Glutamatergic neuron (in vitro differentiated cells): ENCODE results near the gene GRB14. TPM values are rescaled to one million over a fixed set of nuclear protein-coding genes. Genes with fewer than 3 reads are reported as not detected.
A peak's percentile ranks its signal among the peaks of the same experiment; 100 is the strongest.

ENCODE experiments used
- DNase-seq: peaks from one replicate; pipeline ENCODE4 v3.0.0; 2022
- H3K27ac Mint-ChIP-seq: one replicate; pipeline ENCODE4 v1.8.0; 2020; ENCODE audit warnings: mild to moderate bottlenecking, mixed read lengths, inconsistent platforms; ENCODE audit not compliant: unreplicated experiment
- H3K27me3 Mint-ChIP-seq: one replicate; pipeline ENCODE4 v1.8.0; 2020; ENCODE audit warnings: mild to moderate bottlenecking, moderate library complexity, mixed read lengths, inconsistent platforms; ENCODE audit not compliant: unreplicated experiment
- H3K36me3 Mint-ChIP-seq: one replicate; pipeline ENCODE4 v1.8.0; 2020; ENCODE audit warnings: mild to moderate bottlenecking, mixed read lengths, inconsistent platforms; ENCODE audit not compliant: unreplicated experiment
- H3K4me1 Mint-ChIP-seq: one replicate; pipeline ENCODE4 v1.8.0; 2020; ENCODE audit warnings: mild to moderate bottlenecking, low read depth, mixed read lengths, inconsistent platforms; ENCODE audit not compliant: unreplicated experiment
- H3K4me3 Mint-ChIP-seq: one replicate; pipeline ENCODE4 v1.8.0; 2020; ENCODE audit warnings: mild to moderate bottlenecking, mixed read lengths, inconsistent platforms; ENCODE audit not compliant: unreplicated experiment
- H3K9me3 Mint-ChIP-seq: one replicate; pipeline ENCODE4 v1.8.0; 2020; ENCODE audit warnings: mild to moderate bottlenecking, moderate library complexity, mixed read lengths, inconsistent platforms; ENCODE audit not compliant: unreplicated experiment
- CTCF ChIP-seq: fragments of 200-600 bp; sonication (generic); IDR thresholded peaks from one replicate; pipeline ENCODE4 v1.5.0; 2021; ENCODE audit not compliant: partially characterized antibody, unreplicated experiment
- total RNA-seq: library from RNA; stranded (reverse); fragmentation: NEBNext Ultra II Directional; extraction: Animal tissue kit (Norgen Biotek cat#: 25700); gene quantifications from one replicate; pipeline ENCODE4 v1.2.1, GENCODE V29; 2021; ENCODE audit not compliant: unreplicated experiment

Gene GRB14
- total RNA-seq, 1 donor from 2014 or later: 0.83 TPM

GRCh38 chr2:164538240-164538866 is 82.9 kb downstream of the GRB14 start:
- Mint-ChIP-seq H3K4me3 (no peak overlapping the region), H3K36me3 (no peaks in the 10 kb centered on the region), H3K27ac (no peak overlapping the region), H3K4me1 (no peaks in the 10 kb centered on the region), H3K9me3 (no peaks in the 10 kb centered on the region), H3K27me3 (no peaks in the 10 kb centered on the region)
- DNase-seq: no peak
- TF ChIP-seq CTCF: peak; percentile 43

- no peak overlapping the region for H3K4me3 Mint-ChIP-seq
- H3K27ac Mint-ChIP-seq: no peak overlapping the region
- no peak for TF ChIP-seq CTCF
- H3K36me3 Mint-ChIP-seq: no peaks in the 10 kb centered on the region
- DNase-seq: no peak
- no peaks in the 10 kb centered on the region for H3K4me1 Mint-ChIP-seq
- no peaks in the 10 kb centered on the region for H3K9me3 Mint-ChIP-seq
- no peaks in the 10 kb centered on the region for H3K27me3 Mint-ChIP-seq
Observed at GRCh38 chr2:164535280-164536025, 85.8 kb downstream of the GRB14 start.

GRCh38 chr2:164530464-164530863 is 90.8 kb downstream of the GRB14 start:
- no peak for TF ChIP-seq CTCF
- no peaks in the 10 kb centered on the region for H3K4me1 Mint-ChIP-seq
- H3K27ac Mint-ChIP-seq: no peak overlapping the region
- no peaks in the 10 kb centered on the region for H3K27me3 Mint-ChIP-seq
- H3K4me3 Mint-ChIP-seq: no peak overlapping the region
- DNase-seq: no peak
- no peaks in the 10 kb centered on the region for H3K9me3 Mint-ChIP-seq
- no peaks in the 10 kb centered on the region for H3K36me3 Mint-ChIP-seq

- Mint-ChIP-seq H3K9me3 (peaks cover 1% of the 10 kb centered on the region), H3K4me3 (no peak overlapping the region), H3K27ac (no peak overlapping the region), H3K4me1 (no peaks in the 10 kb centered on the region), H3K27me3 (no peaks in the 10 kb centered on the region), H3K36me3 (peaks cover 6% of the 10 kb centered on the region)
- TF ChIP-seq CTCF: no peak
- DNase-seq: no peak
Observed at GRCh38 chr2:164523726-164524125, 97.6 kb downstream of the GRB14 start.

- no peak for TF ChIP-seq CTCF
- Mint-ChIP-seq H3K9me3 (peaks cover 2% of the 10 kb centered on the region), H3K36me3 (peaks cover 6% of the 10 kb centered on the region), H3K27me3 (no peaks in the 10 kb centered on the region), H3K27ac (no peak overlapping the region), H3K4me3 (no peak overlapping the region), H3K4me1 (no peaks in the 10 kb centered on the region)
- no peak for DNase-seq
Observed at GRCh38 chr2:164523009-164523408, 98.3 kb downstream of the GRB14 start.
